GM20431 (cell line): Measurements from ENCODE around the gene AFAP1.

Experiments
- in situ Hi-C: fragments of 300-500 bp; cut with MseI, MboI; formaldehyde crosslinking; loops from one replicate; pipeline ENCODE4 v1.15.0; 2020; ENCODE audit warnings: low sequenced_read_pairs; ENCODE audit not compliant: unreplicated experiment

AFAP1 gene

GRCh38 chr4:7752649-7753048 lies 187.0 kb downstream of the AFAP1 start:
- in situ Hi-C loops: no loop called here

DNA sequence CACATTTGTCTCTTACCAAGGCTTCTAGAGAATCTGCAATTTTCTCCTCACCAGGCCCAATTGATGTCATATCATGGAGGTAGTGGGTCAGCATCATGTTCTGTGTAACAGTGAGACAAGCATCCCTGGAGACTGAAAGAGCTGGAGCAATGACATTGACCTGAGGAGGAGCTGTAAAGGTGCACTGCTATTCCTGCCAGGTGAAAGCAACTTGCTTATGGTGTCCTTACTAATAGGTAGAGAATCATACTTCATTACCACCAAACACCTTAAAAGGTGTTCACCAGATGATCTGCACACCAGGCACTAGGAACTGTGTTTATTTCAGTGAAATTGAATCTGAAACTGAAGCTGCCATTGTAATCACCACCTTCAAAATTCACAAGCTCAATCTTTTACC lies 188.7 kb downstream of the AFAP1 start:
- in situ Hi-C loops: no loop called here

- in situ Hi-C loops: no loop called here
Observed at GRCh38 chr4:7750523-7750922, 189.1 kb downstream of the AFAP1 start.

DNA sequence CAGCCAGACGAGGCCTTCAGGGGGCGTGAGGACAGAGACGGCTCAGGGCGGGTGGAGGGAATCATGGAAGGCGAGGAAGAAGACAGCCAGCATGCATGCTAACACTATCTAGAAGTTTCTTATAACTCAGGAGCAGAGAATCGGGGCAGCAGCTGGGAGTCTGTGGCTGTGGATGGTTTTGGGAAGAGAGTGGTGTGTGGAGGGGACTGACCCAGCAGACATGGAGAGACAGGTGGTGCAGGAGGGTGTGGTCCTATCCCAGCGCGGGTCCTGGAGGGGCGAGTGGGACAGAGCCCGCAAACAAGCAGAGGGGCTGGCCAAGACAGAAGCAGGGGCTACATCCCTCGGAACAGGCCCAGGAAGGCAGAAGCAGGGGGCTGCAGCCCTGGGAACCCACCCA lies 192.1 kb downstream of the AFAP1 start:
- in situ Hi-C loops: no loop called here

DNA sequence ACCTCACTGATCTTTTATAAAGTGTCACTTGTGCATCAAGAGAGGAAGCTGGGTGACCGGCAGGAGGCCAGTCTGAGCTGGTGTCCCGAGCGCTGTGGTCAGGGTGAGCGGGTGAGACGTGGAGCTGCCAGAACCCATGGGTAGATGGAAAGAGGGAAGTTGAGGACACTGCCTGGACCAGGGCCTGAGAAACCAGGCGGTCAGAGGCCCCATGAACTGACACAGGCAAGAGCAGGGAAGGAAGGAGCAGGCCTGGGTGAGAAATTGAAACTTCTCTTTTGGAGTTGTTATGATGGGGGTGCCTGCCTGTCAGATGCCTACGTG lies 192.6 kb downstream of the AFAP1 start:
- in situ Hi-C loops: no loop called here

DNA sequence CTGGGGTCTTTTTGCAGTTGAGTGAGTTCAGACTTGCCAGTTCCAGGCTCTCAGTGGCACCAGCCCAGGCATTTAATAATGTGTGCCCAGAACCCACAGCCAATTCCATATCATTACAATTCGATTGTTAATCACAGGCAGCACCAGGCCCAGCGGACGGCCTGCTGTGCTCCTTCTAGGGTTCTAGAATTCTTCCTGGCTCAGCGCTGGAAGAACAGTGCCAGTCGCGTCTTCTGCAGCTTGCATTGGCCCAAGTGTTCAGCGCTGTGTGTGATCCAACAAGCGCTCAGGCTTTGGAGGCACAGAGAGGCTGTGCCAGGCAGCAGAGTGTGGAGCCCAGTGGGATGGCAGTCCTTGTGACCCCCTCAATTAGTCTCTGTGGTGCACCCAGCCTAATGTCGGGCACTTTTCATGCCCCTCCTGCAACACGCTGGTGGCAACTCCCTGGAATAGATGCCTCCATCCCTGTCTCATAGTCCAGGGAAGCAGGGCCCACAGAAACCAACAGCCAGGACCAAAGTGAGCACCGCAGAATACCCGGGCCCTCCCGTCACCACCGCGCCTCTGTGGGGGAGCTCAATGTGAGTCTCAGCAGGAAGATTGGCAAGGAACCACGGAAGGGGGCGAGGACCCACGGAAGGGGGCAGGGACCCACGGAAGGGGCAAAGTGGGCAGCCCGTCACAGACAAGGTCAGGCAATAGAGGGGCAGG lies 193.2 kb downstream of the AFAP1 start:
- in situ Hi-C loops: no loop called here

DNA sequence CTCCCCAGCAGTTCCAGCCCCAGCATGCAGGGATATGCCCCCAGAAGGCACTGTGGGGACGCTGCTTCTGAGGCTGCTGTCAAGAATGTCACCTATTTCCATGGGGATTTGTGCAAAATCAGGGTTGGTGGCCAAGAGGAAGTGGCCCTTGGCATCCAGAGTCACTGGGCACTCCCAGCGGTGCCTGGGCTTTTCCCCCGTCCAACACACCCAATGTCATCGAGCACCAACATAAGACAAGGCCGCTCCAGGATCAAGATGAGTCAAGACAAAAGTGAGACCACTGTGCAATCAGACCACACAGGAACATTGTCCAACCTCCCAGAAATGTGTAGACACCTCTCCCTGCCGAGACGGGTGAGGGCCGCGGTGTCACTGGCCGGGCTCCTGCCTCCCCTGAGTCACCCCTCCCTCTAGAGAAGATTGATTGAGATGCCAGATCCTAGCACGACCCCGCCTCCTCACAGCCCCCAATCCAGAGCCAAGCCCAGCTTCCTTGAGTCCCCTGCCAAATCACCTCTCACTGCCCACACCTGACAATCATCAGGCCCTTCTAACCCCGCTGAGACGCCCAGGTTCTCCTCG lies 194.3 kb downstream of the AFAP1 start:
- in situ Hi-C loops: no loop called here

- in situ Hi-C loops: no loop called here
Observed at GRCh38 chr4:7744142-7744804, 195.4 kb downstream of the AFAP1 start.

DNA sequence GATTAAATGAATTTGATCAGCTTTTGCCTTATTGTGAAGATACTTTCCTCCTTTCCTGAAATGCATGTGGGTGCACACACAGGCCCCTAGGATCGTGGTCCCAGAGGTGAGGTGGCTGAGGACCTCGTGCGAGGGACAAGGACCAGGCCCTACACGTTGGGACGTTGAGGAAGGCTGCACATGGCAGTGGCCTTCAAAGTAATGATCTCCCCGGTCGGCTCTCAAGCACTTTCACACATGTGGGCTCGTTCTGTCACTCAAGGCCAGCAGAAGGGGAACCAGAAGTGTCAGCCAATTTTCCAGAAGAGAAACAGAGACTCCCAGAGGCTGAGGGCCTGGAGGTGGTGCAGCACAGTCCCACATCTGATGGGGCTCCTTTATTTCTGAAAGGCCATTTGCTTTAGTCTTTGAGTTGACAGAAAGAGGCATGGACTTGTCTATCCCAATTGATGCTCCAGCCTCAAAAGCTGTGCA lies 196.8 kb downstream of the AFAP1 start:
- in situ Hi-C loops: no loop called here

DNA sequence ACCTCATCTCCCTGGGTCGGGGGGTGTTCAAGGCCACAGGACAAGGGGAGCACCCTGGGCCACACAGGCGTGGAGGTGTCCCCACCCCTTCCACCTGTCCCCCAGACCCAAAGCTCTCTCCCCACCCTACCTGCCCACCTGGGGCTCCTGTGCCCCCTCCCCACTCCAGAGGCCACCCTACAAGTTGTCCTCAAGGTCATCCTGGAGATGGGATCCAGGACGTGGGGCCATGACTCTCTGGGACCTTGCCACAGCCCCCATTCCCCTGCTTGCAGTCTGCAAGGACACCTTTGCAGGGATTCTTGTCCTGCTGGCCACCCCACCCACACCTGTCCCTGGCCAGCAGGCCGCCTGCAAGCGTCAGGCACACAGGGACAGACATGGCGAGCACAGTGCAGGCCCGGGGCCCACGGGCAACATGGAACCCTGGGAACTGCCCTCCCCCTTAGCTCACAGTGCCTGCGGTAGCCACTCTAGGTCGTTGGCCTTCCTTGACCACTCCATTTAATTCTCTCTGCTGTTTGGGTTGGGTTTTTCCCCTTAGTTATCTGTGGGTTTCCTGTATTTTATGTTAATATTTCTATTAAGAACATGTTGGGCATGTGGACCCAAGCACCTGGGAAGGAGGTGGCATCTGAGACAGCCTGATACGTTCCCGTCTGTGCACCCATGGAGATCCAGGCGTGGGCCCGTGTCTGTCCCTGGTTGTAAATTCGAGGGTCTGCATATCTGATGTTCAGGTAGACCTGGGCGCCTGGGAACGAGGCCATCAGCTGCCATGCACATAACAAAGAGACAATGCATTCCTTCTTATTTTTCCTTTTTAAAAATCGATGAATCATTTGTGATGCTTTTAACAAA lies 197.5 kb downstream of the AFAP1 start:
- in situ Hi-C loops: no loop called here

- in situ Hi-C loops: no loop called here
Observed at GRCh38 chr4:7740866-7741525, 198.7 kb downstream of the AFAP1 start.

DNA sequence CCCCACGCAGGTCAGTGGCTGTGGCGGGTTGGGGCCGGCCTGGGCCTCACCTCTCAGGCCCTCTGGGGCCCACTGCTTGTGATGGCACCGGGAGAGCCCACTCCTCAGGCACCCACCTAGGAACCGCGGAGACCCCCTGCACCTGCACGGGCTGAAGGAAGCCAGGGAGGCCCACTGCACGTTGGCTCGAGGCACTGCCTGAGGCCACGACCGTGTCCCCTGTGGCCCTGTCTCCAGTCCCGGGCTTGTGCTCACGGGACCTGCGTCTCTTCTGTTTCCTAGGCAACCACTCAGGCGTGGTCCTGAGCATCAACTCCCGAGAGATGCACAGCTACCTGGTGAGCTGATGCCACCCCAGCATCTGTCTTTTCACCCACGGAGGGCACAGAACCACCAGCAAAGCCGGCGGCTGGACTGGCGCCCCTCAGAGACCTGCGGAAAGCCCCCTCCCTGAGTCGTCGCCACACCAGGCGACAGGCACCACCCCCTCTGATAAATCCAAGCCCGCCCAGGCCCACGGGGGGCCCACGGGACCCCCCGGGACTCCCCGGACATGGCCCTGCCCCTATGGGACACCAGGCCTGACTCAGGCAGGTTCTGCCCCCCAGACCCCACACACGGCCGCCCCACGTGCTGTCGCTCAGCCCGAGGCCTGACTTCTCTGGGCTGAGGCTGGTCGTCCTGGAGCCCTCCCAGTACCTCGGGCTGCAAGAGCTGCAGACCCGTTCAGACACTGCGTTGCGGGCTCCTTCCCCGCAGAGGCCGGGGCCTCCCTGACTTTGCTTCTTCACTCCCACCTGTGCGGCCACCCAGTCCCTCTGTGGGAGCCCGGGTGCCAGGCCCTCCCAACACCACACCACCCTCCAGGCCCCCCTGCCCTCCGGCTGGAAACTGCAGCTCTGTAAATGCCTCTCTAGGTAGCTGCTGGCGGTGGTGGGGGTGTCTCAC lies 199.5 kb downstream of the AFAP1 start:
- in situ Hi-C loops: no loop called here

- in situ Hi-C loops: no loop called here
Observed at GRCh38 chr4:7739077-7739917, 200.4 kb downstream of the AFAP1 start.

DNA sequence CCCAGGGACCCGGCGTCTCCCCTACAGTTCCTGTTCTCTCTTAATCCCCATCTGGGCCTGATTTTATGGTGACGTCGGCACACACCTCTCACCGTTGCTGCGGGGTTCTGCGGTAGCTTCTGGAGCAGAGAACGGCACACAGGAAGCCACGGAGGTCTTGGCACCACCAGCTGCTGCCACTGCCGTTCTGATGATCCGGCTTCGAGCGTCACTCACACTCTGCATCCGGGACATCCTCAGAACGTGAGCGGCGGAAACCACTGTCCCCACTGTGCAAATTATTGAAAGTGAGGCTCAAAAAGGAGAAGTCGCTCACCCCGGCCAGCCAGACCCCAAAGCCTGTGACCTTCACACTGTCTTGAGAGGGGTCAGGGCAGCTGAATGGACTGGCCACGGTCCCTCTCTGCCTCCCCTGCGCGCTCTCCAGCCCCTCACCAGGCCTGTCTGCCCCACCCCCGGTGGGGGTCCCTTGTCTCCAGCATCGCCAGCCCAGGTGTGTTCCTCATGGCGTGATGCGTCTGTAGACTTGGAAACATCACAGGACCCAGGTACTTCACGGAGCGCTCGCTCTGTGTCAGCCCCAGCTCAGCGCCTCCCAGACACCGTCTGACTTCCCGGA lies 201.1 kb downstream of the AFAP1 start:
- in situ Hi-C loops: no loop called here

DNA sequence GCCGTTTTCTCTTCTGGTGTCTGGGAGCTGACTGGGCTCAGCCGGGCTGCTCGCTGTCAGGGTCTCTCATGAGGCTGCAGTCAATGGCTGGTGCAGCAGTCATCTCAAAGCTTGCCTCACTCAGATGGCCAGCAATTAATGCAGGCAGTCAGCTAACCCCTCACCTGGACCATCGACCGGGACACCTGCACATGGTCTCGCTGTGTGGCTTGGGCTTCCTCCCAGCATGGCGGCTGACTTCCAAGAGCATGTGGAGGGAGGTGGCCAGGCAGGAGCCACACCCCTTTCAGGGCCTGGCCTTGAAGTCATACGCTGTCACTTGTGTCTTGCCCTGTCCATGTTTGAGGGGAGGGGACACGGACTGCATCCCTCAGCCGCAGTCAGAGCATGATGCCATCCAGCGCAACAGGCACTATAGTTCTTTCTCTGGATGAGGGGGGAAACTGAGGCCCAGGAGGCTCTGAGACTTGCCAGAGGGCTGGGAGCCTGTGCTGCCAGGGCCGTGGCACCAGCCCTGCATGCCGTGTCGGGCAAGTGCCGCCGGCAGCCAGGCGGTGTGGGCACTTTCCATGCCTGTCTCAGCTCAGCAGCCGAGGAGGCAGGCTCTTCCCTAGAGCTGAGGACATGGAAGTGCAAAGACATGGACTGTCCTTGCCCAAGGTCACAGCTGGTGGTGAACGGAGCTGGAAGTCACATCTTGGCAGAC lies 201.8 kb downstream of the AFAP1 start:
- in situ Hi-C loops: no loop called here

- in situ Hi-C loops: no loop called here
Observed at GRCh38 chr4:7737268-7737645, 202.4 kb downstream of the AFAP1 start.
